GM18526 (cell line): ENCODE results near the gene FBXL12.

Experiments used
- POLR2A ChIP-seq: IDR thresholded peaks from 3 replicates; pipeline ENCODE4 v1.6.1; 2011; ENCODE audit not compliant: insufficient read length; ENCODE audit errors: extremely low read depth

FBXL12 gene

GRCh38 chr19:9818734-9819595, at the start of gene FBXL12:
FBXL12 (minus strand) TSS chr19:9819079; CDS start chr19:9818813, 266 bp downstream.
- TF ChIP-seq POLR2A: peak; percentile 92

GRCh38 chr19:9865732-9866501, 47.0 kb upstream of the FBXL12 start:
- no peak for TF ChIP-seq POLR2A

GRCh38 chr19:9863759-9864158, 44.9 kb upstream of the FBXL12 start:
- no peak for TF ChIP-seq POLR2A

- no peak for TF ChIP-seq POLR2A
These were observed 44.1 kb upstream of the FBXL12 start for GRCh38 chr19:9862938-9863337.

- TF ChIP-seq POLR2A: no peak
These were observed 42.6 kb upstream of the FBXL12 start for GRCh38 chr19:9861503-9861902.

- no peak for TF ChIP-seq POLR2A
These were observed 41.5 kb upstream of the FBXL12 start for GRCh38 chr19:9860407-9860806.

GRCh38 chr19:9858766-9859165, 39.9 kb upstream of the FBXL12 start:
- no peak for TF ChIP-seq POLR2A

GRCh38 chr19:9857920-9858746, 39.3 kb upstream of the FBXL12 start:
- no peak for TF ChIP-seq POLR2A

- no peak for TF ChIP-seq POLR2A
These were observed 38.3 kb upstream of the FBXL12 start for GRCh38 chr19:9857076-9857721.

GRCh38 chr19:9856609-9857008, 37.7 kb upstream of the FBXL12 start:
- TF ChIP-seq POLR2A: no peak

- TF ChIP-seq POLR2A: no peak
These were observed 35.5 kb upstream of the FBXL12 start for GRCh38 chr19:9854282-9854846.

- TF ChIP-seq POLR2A: no peak
These were observed 31.5 kb upstream of the FBXL12 start for GRCh38 chr19:9850235-9850959.

- no peak for TF ChIP-seq POLR2A
These were observed 30.9 kb upstream of the FBXL12 start for GRCh38 chr19:9849791-9850190.

GRCh38 chr19:9848762-9849161, 29.9 kb upstream of the FBXL12 start:
- no peak for TF ChIP-seq POLR2A
